Hepatocyte (in vitro differentiated cells): Measurements from ENCODE around the gene NR6A1.

Experiments
- CTCF ChIP-seq: fragments of 200-600 bp; sonication (generic); IDR thresholded peaks from 2 replicates; pipeline ENCODE4 v1.5.1; 2016; ENCODE audit warnings: antibody characterized with exemption, mild to moderate bottlenecking; ENCODE audit not compliant: poor library complexity
- EZH2 ChIP-seq: fragments of 200-600 bp; sonication (generic); IDR thresholded peaks from 2 replicates; pipeline ENCODE4 v1.6.1; 2016; ENCODE audit warnings: antibody characterized with exemption, mild to moderate bottlenecking, borderline replicate concordance

DNA sequence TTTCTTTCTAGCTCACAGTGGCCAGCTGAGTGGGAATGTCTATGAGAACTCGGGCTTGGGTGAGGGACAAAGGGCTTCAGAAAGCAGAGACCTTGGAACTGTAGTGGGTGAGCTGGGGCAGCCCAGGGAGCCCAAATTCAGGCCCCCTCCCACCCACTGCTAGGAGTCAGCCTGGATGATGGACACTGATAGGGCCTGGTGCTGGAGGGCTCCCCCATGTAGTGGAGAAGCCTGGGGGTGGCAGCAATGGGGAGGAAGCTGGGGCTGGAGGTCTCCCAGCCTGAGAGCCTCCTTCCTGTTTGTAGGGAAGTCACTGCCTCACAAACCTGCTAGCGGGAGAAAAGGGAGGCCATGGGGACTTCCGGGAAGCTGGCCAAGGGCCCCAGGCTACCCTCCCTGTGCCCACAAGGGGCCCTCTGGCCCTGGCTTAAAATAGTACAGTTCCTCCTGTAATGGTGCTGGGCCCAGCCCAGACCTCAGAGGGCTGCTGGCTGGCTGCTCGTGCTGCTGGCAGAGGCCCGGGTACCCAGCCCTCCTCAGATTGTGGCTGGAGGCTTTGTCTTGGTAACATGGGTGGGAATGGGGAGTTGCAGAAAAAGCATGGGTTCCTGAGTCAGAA is 257.6 kb downstream of the NR6A1 start:
- no peak for TF ChIP-seq CTCF
- no peak for TF ChIP-seq EZH2
